Measurements from ENCODE around the gene KIAA0408.

DNA sequence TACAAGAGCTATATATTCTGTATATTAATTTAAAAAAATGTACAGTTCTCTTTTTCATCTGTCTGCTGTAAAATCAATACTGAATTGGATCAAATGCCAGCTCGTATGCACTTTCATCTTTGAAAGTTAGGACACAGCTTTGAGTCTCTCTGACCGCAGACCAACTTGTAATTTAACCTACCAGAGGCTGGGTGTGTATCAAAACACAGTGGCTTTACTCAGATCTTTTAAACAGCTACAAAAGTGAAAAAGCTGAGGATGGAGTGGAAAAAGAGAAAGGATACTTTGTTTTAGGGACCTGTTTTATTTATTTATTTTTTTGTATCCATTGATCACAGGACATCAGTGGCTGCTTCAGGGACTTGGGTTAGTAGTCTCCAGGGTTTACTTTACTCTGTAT lies 44.1 kb downstream of the KIAA0408 start:
- TF ChIP-seq, protein P1, sequence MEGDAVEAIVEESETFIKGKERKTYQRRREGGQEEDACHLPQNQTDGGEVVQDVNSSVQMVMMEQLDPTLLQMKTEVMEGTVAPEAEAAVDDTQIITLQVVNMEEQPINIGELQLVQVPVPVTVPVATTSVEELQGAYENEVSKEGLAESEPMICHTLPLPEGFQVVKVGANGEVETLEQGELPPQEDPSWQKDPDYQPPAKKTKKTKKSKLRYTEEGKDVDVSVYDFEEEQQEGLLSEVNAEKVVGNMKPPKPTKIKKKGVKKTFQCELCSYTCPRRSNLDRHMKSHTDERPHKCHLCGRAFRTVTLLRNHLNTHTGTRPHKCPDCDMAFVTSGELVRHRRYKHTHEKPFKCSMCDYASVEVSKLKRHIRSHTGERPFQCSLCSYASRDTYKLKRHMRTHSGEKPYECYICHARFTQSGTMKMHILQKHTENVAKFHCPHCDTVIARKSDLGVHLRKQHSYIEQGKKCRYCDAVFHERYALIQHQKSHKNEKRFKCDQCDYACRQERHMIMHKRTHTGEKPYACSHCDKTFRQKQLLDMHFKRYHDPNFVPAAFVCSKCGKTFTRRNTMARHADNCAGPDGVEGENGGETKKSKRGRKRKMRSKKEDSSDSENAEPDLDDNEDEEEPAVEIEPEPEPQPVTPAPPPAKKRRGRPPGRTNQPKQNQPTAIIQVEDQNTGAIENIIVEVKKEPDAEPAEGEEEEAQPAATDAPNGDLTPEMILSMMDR (IDR thresholded peaks at IDR 0.05; ENCODE audit: low read depth, low read length, missing input control): no peak
- TF ChIP-seq, protein P2, sequence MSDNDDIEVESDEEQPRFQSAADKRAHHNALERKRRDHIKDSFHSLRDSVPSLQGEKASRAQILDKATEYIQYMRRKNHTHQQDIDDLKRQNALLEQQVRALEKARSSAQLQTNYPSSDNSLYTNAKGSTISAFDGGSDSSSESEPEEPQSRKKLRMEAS (IDR thresholded peaks at IDR 0.05): no peak
- TF ChIP-seq, protein P3, sequence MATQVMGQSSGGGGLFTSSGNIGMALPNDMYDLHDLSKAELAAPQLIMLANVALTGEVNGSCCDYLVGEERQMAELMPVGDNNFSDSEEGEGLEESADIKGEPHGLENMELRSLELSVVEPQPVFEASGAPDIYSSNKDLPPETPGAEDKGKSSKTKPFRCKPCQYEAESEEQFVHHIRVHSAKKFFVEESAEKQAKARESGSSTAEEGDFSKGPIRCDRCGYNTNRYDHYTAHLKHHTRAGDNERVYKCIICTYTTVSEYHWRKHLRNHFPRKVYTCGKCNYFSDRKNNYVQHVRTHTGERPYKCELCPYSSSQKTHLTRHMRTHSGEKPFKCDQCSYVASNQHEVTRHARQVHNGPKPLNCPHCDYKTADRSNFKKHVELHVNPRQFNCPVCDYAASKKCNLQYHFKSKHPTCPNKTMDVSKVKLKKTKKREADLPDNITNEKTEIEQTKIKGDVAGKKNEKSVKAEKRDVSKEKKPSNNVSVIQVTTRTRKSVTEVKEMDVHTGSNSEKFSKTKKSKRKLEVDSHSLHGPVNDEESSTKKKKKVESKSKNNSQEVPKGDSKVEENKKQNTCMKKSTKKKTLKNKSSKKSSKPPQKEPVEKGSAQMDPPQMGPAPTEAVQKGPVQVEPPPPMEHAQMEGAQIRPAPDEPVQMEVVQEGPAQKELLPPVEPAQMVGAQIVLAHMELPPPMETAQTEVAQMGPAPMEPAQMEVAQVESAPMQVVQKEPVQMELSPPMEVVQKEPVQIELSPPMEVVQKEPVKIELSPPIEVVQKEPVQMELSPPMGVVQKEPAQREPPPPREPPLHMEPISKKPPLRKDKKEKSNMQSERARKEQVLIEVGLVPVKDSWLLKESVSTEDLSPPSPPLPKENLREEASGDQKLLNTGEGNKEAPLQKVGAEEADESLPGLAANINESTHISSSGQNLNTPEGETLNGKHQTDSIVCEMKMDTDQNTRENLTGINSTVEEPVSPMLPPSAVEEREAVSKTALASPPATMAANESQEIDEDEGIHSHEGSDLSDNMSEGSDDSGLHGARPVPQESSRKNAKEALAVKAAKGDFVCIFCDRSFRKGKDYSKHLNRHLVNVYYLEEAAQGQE (IDR thresholded peaks at IDR 0.05): no peak
- TF ChIP-seq TAF1 (conservative IDR thresholded peaks at IDR 0.05) (no peak), YY1 (IDR thresholded peaks at IDR 0.05) (no peak), EGR1 (IDR thresholded peaks at IDR 0.05; ENCODE audit: low read depth in 2 of 2) (no peak), SP1 (IDR thresholded peaks at IDR 0.05) (no peak), HNF4A (conservative IDR thresholded peaks at IDR 0.05) (no peak), JUND (IDR thresholded peaks at IDR 0.05) (no peak), FOXA1 (IDR thresholded peaks at IDR 0.05) (no peak)
- TF ChIP-seq, protein P4, sequence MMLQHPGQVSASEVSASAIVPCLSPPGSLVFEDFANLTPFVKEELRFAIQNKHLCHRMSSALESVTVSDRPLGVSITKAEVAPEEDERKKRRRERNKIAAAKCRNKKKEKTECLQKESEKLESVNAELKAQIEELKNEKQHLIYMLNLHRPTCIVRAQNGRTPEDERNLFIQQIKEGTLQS (IDR thresholded peaks at IDR 0.05): no peak
- TF ChIP-seq, protein P5, sequence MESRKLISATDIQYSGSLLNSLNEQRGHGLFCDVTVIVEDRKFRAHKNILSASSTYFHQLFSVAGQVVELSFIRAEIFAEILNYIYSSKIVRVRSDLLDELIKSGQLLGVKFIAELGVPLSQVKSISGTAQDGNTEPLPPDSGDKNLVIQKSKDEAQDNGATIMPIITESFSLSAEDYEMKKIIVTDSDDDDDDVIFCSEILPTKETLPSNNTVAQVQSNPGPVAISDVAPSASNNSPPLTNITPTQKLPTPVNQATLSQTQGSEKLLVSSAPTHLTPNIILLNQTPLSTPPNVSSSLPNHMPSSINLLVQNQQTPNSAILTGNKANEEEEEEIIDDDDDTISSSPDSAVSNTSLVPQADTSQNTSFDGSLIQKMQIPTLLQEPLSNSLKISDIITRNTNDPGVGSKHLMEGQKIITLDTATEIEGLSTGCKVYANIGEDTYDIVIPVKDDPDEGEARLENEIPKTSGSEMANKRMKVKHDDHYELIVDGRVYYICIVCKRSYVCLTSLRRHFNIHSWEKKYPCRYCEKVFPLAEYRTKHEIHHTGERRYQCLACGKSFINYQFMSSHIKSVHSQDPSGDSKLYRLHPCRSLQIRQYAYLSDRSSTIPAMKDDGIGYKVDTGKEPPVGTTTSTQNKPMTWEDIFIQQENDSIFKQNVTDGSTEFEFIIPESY (IDR thresholded peaks at IDR 0.05): no peak
